Hepatocyte (in vitro differentiated cells): ENCODE results near the gene TTN. TPM values are rescaled to one million over a fixed set of nuclear protein-coding genes. Genes with fewer than 3 reads are reported as not detected.

Experiments used
- DNase-seq: peaks from one replicate; pipeline ENCODE4 v3.0.0-alpha.2; 2016; ENCODE audit warnings: low spot score
- H2AFZ ChIP-seq: fragments of 200-600 bp; sonication (generic); 2 replicates; pipeline ENCODE4 v1.6.0; 2016; ENCODE audit warnings: antibody characterized with exemption, mild to moderate bottlenecking
- H3K27ac ChIP-seq: fragments of 200-600 bp; sonication (generic); 2 replicates; pipeline ENCODE4 v1.5.1; 2016; ENCODE audit warnings: mild to moderate bottlenecking
- H3K27me3 ChIP-seq: fragments of 200-600 bp; sonication (generic); 2 replicates; pipeline ENCODE4 v1.6.1; 2016
- H3K36me3 ChIP-seq: fragments of 200-600 bp; sonication (generic); replicated peaks from 2 replicates; pipeline ENCODE4 v1.5.1; 2016; ENCODE audit warnings: low read depth; ENCODE audit not compliant: insufficient read depth
- H3K4me1 ChIP-seq: fragments of 200-600 bp; sonication (generic); 2 replicates; pipeline ENCODE4 v1.5.1; 2016; ENCODE audit warnings: mild to moderate bottlenecking, moderate library complexity; ENCODE audit not compliant: insufficient read depth
- H3K4me2 ChIP-seq: fragments of 200-600 bp; sonication (generic); 2 replicates; pipeline ENCODE4 v1.6.0; 2016
- H3K4me3 ChIP-seq: fragments of 200-600 bp; sonication (generic); 2 replicates; pipeline ENCODE4 v1.5.1; 2016; ENCODE audit warnings: mild to moderate bottlenecking
- H3K79me2 ChIP-seq: fragments of 200-600 bp; sonication (generic); 2 replicates; pipeline ENCODE4 v1.6.0; 2017; ENCODE audit warnings: mild to moderate bottlenecking
- H3K9me2 ChIP-seq: fragments of 200-600 bp; sonication (generic); replicated peaks from 2 replicates; pipeline ENCODE4 v1.6.0; 2017; ENCODE audit warnings: mild to moderate bottlenecking; ENCODE audit not compliant: insufficient read depth
- H3K9me3 ChIP-seq: fragments of 200-600 bp; sonication (generic); 2 replicates; pipeline ENCODE4 v1.5.1; 2016; ENCODE audit warnings: low read depth, mild to moderate bottlenecking
- H4K20me1 ChIP-seq: fragments of 200-600 bp; sonication (generic); 2 replicates; pipeline ENCODE4 v1.6.0; 2016; ENCODE audit warnings: mild to moderate bottlenecking; ENCODE audit not compliant: insufficient read depth, poor library complexity, severe bottlenecking
- EZH2 ChIP-seq: fragments of 200-600 bp; sonication (generic); IDR thresholded peaks from 2 replicates; pipeline ENCODE4 v1.6.1; 2016; ENCODE audit warnings: antibody characterized with exemption, mild to moderate bottlenecking, borderline replicate concordance
- EZH2phosphoT487 ChIP-seq: fragments of 200-600 bp; sonication (generic); IDR thresholded peaks from one replicate; pipeline ENCODE4 v1.6.1; 2018; ENCODE audit warnings: antibody characterized with exemption, mild to moderate bottlenecking, low read depth, moderate library complexity; ENCODE audit not compliant: unreplicated experiment, severe bottlenecking
- WGBS: methylation state at CpG from one replicate; pipeline ENCODE4 v1.1.6; 2016; ENCODE audit warnings: low lambda C conversion rate; ENCODE audit errors: missing lambda C conversion rate; 5-methylcytosine and 5-hydroxymethylcytosine counted together
- polyA plus RNA-seq: library from polyadenylated mRNA; unstranded; fragments of >200 nt; fragmentation: Nextera tagmentation; extraction: Ambion mirVana; gene quantifications from 2 replicates; pipeline ENCODE4 v1.2.1, GENCODE V29; 2016
- total RNA-seq: library from RNA; depleted of rRNA; stranded (reverse); fragments of >200 nt; gene quantifications from 2 replicates; pipeline ENCODE4 v1.2.3, GENCODE V29; 2014
- TF ChIP-seq, protein P1 (sequence below): fragments of 200-600 bp; sonication (generic); IDR thresholded peaks from 2 replicates; pipeline ENCODE4 v1.5.1; 2016; ENCODE audit warnings: antibody characterized with exemption, mild to moderate bottlenecking; ENCODE audit not compliant: poor library complexity

The TTN gene
- total and polyA plus RNA-seq, 2 experiments from 2014 or later, result 5.4 to 6.4 TPM

DNA sequence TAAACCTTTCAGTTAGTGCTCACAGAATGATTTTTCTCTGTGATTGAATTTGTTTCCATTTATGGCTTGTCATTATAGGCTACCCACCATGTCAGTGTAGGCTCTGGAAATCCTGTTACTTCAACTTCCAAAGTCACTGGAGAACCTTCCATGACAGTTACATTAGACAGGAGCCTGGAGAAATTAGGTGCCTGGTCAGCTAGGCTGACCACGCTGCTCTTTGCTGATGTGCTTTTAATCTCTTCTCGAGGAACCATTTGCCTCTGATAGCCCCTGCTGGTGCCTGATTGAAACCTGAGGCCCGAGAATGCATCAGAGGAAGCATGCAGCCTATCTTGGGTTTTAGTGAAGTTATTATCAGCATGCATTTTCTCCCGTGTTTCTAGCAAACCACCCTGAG, 29.6 kb upstream of the TTN start:
- no peak overlapping the region for H3K4me3 ChIP-seq
- no peak overlapping the region for H2AFZ ChIP-seq
- no peak overlapping the region for H3K4me2 ChIP-seq
- H3K79me2 ChIP-seq, result no peaks in the 10 kb centered on the region
- H4K20me1 ChIP-seq, result no peaks in the 10 kb centered on the region
- H3K9me2 ChIP-seq, result no peaks in the 10 kb centered on the region
- no peak for DNase-seq
- TF ChIP-seq EZH2phosphoT487, result no peak
- TF ChIP-seq EZH2, result no peak
- TF ChIP-seq, protein P1, sequence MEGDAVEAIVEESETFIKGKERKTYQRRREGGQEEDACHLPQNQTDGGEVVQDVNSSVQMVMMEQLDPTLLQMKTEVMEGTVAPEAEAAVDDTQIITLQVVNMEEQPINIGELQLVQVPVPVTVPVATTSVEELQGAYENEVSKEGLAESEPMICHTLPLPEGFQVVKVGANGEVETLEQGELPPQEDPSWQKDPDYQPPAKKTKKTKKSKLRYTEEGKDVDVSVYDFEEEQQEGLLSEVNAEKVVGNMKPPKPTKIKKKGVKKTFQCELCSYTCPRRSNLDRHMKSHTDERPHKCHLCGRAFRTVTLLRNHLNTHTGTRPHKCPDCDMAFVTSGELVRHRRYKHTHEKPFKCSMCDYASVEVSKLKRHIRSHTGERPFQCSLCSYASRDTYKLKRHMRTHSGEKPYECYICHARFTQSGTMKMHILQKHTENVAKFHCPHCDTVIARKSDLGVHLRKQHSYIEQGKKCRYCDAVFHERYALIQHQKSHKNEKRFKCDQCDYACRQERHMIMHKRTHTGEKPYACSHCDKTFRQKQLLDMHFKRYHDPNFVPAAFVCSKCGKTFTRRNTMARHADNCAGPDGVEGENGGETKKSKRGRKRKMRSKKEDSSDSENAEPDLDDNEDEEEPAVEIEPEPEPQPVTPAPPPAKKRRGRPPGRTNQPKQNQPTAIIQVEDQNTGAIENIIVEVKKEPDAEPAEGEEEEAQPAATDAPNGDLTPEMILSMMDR, result no peak
- no peaks in the 10 kb centered on the region for H3K9me3 ChIP-seq
- no peaks in the 10 kb centered on the region for H3K27me3 ChIP-seq
- no peaks in the 10 kb centered on the region for H3K36me3 ChIP-seq
- H3K4me1 ChIP-seq, result no peaks in the 10 kb centered on the region
- 25% methylated on average over 4 of the region's 4 CpGs for WGBS
- H3K27ac ChIP-seq, result no peak overlapping the region

DNA sequence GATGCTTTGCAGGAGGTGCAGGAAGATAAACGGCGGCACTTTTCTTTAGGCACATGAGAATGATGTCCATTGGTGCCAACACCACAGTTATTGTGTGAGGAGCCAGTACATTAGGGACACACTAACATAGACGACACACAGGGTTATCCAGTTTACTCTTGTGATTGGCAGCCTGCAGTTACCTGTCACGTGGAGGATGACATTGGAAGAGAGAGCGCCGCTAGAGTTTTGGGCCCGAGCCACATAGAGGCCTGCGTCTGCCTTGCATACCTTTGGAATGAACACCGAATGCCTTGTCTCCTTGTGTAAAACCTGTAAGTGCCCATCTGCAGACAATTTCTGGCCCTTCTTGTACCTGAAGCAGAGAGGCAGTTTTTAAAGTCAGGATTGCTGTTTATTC, 26.9 kb upstream of the TTN start:
- Histone ChIP-seq H3K9me3 (no peaks in the 10 kb centered on the region), H3K27ac (no peak overlapping the region), H3K36me3 (no peaks in the 10 kb centered on the region), H3K4me1 (no peaks in the 10 kb centered on the region), H3K79me2 (no peaks in the 10 kb centered on the region), H4K20me1 (no peaks in the 10 kb centered on the region), H3K9me2 (no peaks in the 10 kb centered on the region), H2AFZ (no peak overlapping the region), H3K4me3 (no peak overlapping the region), H3K4me2 (no peak overlapping the region), H3K27me3 (no peaks in the 10 kb centered on the region)
- no peak for DNase-seq
- 85% methylated on average over 9 of the region's 9 CpGs for WGBS
- TF ChIP-seq EZH2 (no peak), EZH2phosphoT487 (no peak)
- TF ChIP-seq, protein P1, result no peak

DNA sequence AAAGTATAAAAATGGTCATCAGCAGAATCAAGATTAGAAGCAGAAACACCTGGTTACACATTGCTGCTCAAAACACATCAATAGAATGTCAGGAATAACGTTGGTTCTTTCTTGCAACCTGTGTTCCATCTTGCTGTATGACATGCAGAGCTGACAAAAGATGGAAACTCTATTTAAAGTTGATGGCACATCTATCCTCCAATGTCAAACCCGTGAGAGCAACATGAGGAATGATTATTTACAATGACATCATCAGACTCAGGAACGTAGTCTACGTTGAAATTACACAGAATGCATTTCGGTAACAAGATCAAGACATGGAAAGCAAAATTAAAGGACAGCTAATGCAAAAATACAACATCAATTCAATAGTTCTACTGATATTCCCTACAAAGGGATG, 26.2 kb upstream of the TTN start:
- Histone ChIP-seq H3K4me3 (no peak overlapping the region), H4K20me1 (no peaks in the 10 kb centered on the region), H3K27ac (no peak overlapping the region), H3K27me3 (no peaks in the 10 kb centered on the region), H3K79me2 (no peaks in the 10 kb centered on the region), H3K36me3 (no peaks in the 10 kb centered on the region), H3K4me2 (no peak overlapping the region), H3K9me3 (no peaks in the 10 kb centered on the region), H3K9me2 (no peaks in the 10 kb centered on the region), H2AFZ (no peak overlapping the region), H3K4me1 (no peaks in the 10 kb centered on the region)
- DNase-seq, result no peak
- WGBS, result 92% methylated on average over 5 of the region's 5 CpGs
- TF ChIP-seq EZH2phosphoT487, result no peak
- TF ChIP-seq, protein P1, result no peak
- no peak for TF ChIP-seq EZH2

DNA sequence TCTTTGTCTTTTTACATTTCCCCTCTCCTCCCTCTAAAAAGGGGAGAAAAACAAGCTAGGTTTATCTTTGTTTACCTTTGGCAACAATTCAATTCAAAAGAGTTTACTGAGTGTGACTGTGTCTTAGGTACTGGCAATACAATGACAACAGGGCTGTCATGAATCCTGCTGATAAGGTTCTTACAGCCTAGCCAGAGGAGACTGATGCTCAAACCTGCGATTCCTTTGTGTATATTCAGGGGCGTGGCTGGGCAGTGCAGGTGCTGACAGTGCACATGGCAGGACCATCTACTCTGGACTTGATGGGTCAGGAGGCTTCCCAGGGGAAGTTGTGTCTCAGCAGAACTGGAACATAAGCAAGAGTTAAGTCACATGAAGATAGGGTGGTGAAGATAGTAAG, 23.2 kb upstream of the TTN start:
- Histone ChIP-seq H3K4me1 (peaks cover 3% of the 10 kb centered on the region), H3K27ac (no peak overlapping the region), H2AFZ (no peak overlapping the region), H3K79me2 (no peaks in the 10 kb centered on the region), H3K36me3 (no peaks in the 10 kb centered on the region), H3K27me3 (no peaks in the 10 kb centered on the region), H3K9me2 (no peaks in the 10 kb centered on the region), H4K20me1 (no peaks in the 10 kb centered on the region), H3K9me3 (no peaks in the 10 kb centered on the region), H3K4me3 (no peak overlapping the region), H3K4me2 (no peak overlapping the region)
- WGBS, result 41% methylated on average over 2 of the region's 2 CpGs
- TF ChIP-seq EZH2phosphoT487, result no peak
- TF ChIP-seq EZH2, result no peak
- TF ChIP-seq, protein P1, result no peak
- no peak for DNase-seq
